ENCODE measurements around the gene EXOC6B. TPM values are rescaled to one million over a fixed set of nuclear protein-coding genes. Genes with fewer than 3 reads are reported as not detected.

The EXOC6B gene
- total RNA-seq, 1 donor from 2014 or later: 139 TPM

DNA sequence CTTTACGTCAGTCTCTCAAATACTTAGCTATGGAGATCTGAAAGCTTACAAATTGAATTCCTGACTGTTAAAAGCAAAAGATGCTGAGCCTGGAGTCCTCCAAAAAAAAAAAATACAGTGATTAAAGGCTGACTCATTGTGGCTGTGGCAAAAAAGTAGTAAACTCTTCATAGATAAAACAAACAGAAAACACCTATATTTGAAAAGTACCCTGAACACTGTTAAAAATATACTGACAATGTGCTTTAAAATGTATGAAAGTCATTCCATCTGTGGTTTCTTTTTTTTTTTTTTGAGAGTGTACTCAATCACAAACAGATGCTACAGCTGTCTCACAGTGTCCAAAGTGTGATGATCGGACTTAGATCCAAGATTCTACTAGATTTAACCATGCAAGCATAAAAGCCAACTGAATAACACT lies 410.6 kb downstream of the EXOC6B start:
- peaks cover 12% of the 10 kb centered on the region for H3K9me3 ChIP-seq (replicated peaks)
- H3K36me3 ChIP-seq: no peaks in the 10 kb centered on the region
- H3K27ac ChIP-seq (replicated peaks): no peak overlapping the region
- TF ChIP-seq, protein P1, sequence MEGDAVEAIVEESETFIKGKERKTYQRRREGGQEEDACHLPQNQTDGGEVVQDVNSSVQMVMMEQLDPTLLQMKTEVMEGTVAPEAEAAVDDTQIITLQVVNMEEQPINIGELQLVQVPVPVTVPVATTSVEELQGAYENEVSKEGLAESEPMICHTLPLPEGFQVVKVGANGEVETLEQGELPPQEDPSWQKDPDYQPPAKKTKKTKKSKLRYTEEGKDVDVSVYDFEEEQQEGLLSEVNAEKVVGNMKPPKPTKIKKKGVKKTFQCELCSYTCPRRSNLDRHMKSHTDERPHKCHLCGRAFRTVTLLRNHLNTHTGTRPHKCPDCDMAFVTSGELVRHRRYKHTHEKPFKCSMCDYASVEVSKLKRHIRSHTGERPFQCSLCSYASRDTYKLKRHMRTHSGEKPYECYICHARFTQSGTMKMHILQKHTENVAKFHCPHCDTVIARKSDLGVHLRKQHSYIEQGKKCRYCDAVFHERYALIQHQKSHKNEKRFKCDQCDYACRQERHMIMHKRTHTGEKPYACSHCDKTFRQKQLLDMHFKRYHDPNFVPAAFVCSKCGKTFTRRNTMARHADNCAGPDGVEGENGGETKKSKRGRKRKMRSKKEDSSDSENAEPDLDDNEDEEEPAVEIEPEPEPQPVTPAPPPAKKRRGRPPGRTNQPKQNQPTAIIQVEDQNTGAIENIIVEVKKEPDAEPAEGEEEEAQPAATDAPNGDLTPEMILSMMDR (IDR thresholded peaks at IDR 0.05; ENCODE audit: borderline replicate concordance): no peak
- H3K27me3 ChIP-seq (ENCODE audit: low read depth): no peaks in the 10 kb centered on the region
- no peak for DNase-seq
- peaks cover 6% of the 10 kb centered on the region for H3K4me1 ChIP-seq
- H3K4me3 ChIP-seq: no peak overlapping the region
- intact Hi-C loops (cut with micrococcal nuclease): no loop called here

DNA sequence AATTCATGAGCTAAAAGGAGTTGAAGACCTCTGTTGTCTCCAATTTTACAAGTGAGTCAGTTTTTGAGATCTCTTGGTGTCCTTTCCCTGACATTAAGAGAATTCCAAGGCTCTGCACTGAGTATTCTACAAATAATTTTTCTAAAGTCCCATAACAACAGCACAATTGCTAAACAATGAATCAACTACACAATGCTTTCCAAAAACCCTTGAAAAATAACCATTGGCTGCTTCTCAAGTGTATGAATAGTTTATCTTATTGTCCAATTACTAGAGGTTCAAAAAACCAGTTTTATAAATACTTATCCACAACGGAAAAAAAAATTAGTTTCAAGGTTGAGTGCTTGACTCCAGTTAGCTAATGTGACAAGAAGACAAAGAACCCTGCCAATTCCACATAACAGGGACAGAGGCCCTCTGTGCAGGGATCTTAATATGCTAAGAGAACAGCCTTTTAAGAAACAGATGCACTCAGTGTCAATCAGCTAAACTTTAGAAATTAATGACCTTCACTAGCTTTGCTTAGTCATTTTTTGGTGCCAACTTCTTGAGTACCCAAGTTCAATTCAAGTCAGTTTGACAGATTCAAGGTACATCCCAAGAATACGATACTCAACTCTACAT lies 411.6 kb downstream of the EXOC6B start:
- no peak overlapping the region for H3K4me3 ChIP-seq
- intact Hi-C loops (cut with micrococcal nuclease): no loop called here

DNA sequence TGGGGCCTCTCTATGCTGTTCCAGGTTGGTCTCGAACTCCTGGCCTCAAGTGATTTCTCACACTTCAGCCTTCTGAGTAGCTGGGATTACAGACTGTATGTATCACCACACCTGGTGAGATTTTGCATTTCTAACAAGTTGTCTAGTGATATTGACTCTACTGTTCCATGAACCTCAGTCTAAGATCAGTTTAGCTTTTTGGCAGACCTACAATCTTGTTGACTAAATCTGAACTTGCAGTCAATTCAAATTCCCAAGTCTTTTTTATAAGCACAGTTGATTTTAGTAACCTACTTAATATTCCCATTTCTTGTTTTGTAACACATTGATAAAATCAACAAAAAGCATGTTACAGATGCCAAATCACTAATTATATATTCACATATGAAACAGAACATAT lies 412.1 kb downstream of the EXOC6B start:
- Histone ChIP-seq H3K4me3 (no peak overlapping the region), H3K36me3 (peaks cover 3% of the 10 kb centered on the region), H3K4me1 (peaks cover 6% of the 10 kb centered on the region), H3K27ac (replicated peaks) (no peak overlapping the region), H3K27me3 (ENCODE audit: low read depth) (no peaks in the 10 kb centered on the region), H3K9me3 (replicated peaks) (peaks cover 4% of the 10 kb centered on the region)
- intact Hi-C loops (cut with micrococcal nuclease): no loop called here
- TF ChIP-seq, protein P1 (IDR thresholded peaks at IDR 0.05; ENCODE audit: borderline replicate concordance): no peak
- no peak for DNase-seq

More for the DNA sequence above, 411.6 kb downstream of the EXOC6B start:
- peaks cover 3% of the 10 kb centered on the region for H3K36me3 ChIP-seq
- H3K27me3 ChIP-seq (ENCODE audit: low read depth): no peaks in the 10 kb centered on the region
- H3K27ac ChIP-seq (replicated peaks): no peak overlapping the region
- peaks cover 3% of the 10 kb centered on the region for H3K9me3 ChIP-seq (replicated peaks)
- TF ChIP-seq, protein P1 (IDR thresholded peaks at IDR 0.05; ENCODE audit: borderline replicate concordance): no peak
- DNase-seq: no peak
- peaks cover 6% of the 10 kb centered on the region for H3K4me1 ChIP-seq

DNA sequence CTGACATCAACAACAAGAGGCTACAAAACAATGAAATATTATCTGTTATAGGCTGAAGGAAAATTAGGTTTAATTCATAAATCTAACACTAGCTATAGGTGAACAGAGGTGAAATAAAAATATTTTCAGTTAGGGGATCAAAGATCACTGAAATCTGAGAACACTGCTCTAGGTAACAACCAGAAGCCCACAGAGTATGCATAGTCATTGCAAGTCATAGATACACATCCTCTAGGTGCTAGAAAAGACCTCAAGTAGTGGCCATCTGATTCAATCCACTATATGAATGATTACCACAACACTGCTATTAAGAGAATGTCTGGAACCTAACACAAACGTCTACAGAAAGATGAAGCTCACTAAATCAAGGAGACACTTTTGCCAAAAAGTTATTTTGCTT lies 413.6 kb downstream of the EXOC6B start:
- TF ChIP-seq, protein P1 (IDR thresholded peaks at IDR 0.05; ENCODE audit: borderline replicate concordance): no peak
- intact Hi-C loops (cut with micrococcal nuclease): no loop called here
- peaks cover 6% of the 10 kb centered on the region for H3K4me1 ChIP-seq

DNA sequence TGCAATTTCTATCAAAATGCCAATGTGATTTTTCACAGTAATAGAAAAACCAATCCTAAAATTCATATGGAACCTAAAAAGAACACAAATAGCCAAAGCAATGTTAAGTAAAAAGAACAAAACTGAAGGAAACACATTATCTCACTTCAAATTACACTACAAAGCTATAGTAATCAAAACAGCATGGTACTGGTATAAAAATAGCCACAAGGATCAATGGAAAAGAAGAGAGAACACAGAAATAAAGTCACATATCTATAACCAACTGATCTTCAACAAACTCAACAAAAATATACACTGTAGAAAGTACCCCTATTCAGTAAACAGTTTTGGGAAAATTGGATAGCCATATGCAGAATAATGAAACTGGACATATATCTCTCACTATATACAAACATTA lies 426.0 kb downstream of the EXOC6B start:
- H3K4me3 ChIP-seq: no peak overlapping the region
- no peaks in the 10 kb centered on the region for H3K27me3 ChIP-seq (ENCODE audit: low read depth)
- DNase-seq: no peak
- peaks cover 46% of the 10 kb centered on the region for H3K9me3 ChIP-seq (replicated peaks)
- peaks cover 14% of the 10 kb centered on the region for H3K36me3 ChIP-seq
- no peak overlapping the region for H3K27ac ChIP-seq (replicated peaks)
- TF ChIP-seq, protein P1 (IDR thresholded peaks at IDR 0.05; ENCODE audit: borderline replicate concordance): no peak
- intact Hi-C loops (cut with micrococcal nuclease): no loop called here
- peaks cover under 1% of the 10 kb centered on the region for H3K4me1 ChIP-seq

More for the DNA sequence above, 413.6 kb downstream of the EXOC6B start:
- H3K9me3 ChIP-seq (replicated peaks): peaks cover 13% of the 10 kb centered on the region
- DNase-seq: no peak
- H3K27ac ChIP-seq (replicated peaks): no peak overlapping the region
- H3K27me3 ChIP-seq (ENCODE audit: low read depth): no peaks in the 10 kb centered on the region
- H3K36me3 ChIP-seq: peaks cover 3% of the 10 kb centered on the region
- no peak overlapping the region for H3K4me3 ChIP-seq

All from left ventricle myocardium inferior (tissue), 1 donor.